Activated effector memory CD4-positive, alpha-beta T cell treated with anti-CD3 and anti-CD28 coated beads, Interleukin-2, amount 50 U/mL, for 16 hours (primary cell): ENCODE data around the gene MARCHF7.
"Not testable (repeated sequence)": the region's sequence is repeated elsewhere in the genome, so short reads cannot be mapped to it uniquely, and the experiment has no call there.

ENCODE experiments used
- DNase-seq: peaks from one replicate; pipeline ENCODE4 v3.0.0-alpha.2; 2020

MARCHF7 gene, protein sequence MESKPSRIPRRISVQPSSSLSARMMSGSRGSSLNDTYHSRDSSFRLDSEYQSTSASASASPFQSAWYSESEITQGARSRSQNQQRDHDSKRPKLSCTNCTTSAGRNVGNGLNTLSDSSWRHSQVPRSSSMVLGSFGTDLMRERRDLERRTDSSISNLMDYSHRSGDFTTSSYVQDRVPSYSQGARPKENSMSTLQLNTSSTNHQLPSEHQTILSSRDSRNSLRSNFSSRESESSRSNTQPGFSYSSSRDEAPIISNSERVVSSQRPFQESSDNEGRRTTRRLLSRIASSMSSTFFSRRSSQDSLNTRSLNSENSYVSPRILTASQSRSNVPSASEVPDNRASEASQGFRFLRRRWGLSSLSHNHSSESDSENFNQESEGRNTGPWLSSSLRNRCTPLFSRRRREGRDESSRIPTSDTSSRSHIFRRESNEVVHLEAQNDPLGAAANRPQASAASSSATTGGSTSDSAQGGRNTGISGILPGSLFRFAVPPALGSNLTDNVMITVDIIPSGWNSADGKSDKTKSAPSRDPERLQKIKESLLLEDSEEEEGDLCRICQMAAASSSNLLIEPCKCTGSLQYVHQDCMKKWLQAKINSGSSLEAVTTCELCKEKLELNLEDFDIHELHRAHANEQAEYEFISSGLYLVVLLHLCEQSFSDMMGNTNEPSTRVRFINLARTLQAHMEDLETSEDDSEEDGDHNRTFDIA

DNA sequence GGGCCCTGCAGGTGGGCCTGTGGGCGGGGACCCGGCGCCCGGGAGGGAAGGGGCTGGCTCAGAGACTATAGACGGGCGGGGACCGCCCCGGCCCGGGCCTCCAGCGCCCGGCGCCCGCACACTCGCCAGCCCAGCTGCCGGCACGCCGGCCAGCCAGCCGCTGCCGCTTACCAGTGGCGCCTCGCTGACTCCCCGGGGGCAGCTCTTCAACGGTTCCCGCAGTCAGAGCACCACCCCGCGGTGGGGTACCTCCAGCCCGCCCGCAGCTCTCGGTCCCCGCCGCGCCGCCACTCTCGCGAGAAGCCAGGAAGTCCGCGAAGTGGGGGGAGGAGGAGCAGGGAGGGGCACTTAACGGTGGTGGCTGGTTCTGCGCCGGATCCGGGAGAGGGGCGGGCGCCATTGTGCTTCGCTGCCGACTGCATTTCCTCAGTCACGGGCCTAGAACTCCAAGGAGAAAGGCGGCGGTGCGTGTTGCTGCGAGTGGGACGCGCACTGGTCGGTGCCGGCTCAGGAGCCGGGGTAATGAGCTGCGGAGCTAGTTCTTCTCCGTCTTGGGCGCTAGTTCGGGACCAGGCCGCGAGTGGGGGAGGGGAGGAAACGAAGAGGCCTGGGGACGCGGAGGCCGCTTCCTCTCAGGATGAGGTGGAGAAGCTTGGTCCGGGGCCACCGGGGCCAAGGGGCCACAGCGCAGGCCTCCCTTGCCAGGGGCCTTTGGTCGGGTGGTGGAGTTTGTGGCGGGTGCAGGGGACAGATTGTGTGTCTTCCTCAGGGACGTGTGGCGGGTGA is at the start of gene MARCHF7:
TSS of gene MARCHF7 (plus strand) at position 364 of the 786 bp plus-strand sequence. CDS start 16,517 bp downstream, outside the sequence.
- DNase-seq, result peak; percentile 99

DNA sequence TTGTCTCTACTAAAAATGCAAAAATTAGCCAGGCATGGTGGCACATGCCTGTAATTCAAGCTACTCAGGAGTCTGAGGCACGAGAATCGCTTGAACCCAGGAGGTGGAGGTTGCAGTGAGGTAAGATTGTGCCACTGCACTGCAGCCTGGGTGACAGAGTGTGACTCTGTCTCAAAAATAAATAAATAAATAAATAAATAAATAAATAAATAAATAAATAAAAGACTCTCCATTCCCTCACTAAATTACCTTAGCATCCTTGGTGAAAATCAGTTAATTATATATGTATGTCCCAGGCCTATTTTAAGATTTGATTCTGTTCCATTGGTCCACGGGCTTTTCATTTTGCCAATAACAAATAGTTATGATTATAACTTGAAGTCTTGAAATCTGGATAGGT is 44.9 kb upstream of the MARCHF7 start:
- not testable (repeated sequence) for DNase-seq

DNA sequence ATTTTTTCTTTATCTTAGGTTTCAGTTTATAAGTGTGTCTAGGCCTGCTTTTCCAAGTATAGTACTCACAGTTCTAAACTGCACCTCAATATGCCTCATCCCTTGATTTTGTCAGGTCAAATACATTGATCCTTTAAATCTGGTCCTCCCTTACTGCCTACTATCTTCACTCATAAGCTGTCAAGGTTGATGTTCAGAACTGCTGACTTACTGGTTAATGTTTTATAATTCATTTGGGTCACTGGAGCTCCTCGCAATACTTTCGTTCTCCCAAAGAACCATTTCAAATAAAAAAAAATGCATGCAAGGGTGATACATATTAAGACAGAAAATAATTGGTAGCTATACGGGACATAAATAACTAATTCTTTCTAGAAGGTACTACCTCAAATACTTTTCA is 41.3 kb upstream of the MARCHF7 start:
- DNase-seq, result no peak

DNA sequence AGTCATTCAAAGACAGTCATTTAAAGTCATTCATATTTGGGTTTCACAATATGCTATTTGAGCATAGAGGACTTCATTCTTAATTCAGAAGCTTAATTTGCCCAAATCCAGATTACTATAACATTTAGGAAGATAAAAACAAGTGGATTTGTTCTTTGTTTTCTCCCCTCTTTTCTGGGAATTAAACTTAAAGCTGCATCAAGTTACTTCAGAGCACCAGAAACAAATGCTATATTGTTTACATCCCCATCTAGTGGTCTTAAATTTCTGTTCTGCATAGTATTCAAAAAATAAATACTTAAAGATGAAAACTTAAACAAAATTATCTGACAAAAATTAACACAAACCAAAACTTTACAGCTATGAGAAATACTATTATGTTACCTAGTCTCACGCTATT is 34.7 kb upstream of the MARCHF7 start:
- no peak for DNase-seq

DNA sequence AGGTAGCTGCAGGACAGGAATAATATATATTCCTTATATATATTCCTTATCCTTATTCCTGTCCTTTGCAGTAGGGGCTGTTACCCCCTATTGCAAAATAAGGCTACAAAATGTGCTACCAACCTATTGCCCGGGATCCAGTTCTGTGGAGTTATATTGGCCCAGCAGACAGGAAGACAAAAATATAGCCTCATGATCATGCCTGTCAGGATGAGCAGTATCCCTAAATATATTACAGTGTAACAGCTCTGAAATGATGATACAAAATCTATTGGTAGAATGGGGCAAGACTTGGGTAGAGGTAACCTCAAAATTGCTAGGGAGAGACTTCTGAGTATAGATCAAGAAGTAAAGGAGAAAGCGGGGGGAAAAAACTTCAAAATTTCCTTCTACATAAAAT is 31.6 kb upstream of the MARCHF7 start:
- DNase-seq, result no peak

DNA sequence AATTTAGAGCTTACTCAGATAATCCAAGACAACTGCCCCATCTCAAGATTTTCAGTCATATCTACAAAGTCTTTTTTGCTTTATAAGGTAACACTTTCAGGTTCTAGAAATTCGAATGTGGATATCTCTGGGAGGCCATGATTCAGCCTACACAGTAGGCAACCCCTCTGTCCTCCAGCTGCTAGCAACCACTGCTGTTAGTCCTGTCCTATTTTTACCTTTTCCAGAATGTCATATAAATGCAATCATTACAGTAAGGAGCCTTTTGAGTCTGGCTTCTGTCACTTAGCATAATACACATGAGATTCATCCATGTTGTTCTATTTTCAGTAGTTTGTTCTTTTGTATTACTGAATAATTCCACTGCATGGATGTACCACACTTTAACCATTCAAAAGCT is 28.5 kb upstream of the MARCHF7 start:
- no peak for DNase-seq

DNA sequence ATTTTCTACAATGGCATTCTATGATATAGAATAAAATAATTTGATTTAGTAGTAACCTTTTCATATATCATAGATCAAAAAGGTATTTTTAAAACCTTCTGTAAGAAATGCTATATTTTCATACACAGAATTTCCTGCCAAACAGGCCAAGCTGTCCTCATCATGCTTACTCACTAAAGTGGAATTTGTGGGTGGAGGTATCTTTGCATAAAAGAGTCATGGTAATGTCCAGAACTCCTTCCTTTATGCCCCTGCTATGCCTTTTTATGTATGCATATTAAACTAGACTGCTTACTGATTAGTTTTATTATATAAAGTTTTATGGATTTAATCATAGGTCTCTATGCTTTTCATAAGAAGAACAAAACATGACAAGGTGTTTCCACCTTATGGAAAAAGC is 27.5 kb upstream of the MARCHF7 start:
- DNase-seq, result no peak

DNA sequence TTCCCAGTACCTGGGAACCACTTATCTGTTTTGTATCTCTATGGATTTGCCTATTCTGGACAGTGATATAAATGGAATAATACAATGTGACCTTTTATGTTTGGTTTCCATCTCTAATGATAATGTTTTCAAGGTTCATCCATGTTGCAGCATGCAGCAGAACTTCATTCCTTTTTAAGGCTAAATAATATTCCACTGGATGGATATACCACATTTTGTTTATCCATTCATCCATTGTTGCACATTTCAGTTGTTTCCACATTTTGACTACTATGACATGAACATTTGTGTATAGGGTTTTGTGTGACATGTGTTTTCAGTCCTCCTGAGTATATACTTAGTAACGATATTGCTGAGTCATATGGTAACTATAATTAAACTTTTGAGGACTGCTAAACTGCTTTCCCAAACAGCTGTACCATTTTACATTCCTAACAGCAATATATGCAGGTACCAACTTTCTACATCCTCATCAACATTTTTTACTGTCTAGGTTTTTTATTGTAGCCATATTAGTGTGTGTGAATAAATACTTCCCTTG is 17.7 kb upstream of the MARCHF7 start:
- DNase-seq, result no peak

DNA sequence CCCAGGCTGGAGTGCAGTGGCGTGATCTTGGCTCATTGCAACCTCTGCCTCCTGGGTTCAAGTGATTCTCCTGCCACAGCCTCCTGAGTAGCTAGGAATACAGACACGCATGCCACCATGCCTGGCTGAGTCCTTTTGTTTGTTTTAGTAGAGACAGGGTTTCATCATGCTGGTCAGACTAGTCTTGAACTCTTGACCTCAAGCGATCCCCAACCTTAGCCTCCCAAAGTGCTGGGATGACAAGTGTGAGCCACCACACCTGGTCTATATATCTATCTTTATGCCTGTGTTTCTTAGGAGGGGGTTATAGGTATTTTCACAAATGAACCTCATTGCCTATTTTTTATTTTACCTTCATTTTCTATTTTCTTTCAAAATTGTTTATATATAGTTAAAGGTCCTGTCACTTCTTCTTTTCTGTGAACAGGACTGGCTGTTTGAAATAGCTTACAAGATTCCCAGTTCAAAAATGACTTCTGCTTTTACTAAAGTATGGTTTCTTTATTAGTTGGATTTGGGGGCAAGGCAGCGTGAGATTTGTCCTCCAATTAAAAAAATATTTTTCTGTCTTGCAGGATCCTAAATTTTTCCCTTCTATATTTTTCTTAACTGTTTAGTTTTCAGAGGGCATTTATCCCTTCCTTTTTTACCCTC is 16.4 kb upstream of the MARCHF7 start:
- no peak for DNase-seq

DNA sequence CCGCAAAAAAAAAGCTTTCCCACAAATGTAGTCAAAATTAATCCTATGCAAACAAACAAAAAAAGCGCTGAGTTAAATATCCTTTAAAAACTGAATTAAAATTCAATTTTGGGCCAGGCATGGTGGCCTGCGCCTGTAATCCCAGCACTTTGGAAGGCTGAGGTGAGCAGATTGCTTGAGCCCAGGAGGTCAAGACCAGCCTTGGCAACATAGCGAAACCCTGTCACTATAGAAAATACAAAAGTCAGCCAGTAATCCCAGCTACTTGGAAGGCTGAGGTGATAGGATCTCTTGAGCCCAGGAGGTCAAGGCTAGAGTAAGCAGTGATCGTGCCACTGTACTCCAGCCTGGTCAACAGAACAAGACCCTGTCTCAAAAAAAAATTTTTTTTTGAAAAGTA is 8.8 kb upstream of the MARCHF7 start:
- DNase-seq, result no peak

DNA sequence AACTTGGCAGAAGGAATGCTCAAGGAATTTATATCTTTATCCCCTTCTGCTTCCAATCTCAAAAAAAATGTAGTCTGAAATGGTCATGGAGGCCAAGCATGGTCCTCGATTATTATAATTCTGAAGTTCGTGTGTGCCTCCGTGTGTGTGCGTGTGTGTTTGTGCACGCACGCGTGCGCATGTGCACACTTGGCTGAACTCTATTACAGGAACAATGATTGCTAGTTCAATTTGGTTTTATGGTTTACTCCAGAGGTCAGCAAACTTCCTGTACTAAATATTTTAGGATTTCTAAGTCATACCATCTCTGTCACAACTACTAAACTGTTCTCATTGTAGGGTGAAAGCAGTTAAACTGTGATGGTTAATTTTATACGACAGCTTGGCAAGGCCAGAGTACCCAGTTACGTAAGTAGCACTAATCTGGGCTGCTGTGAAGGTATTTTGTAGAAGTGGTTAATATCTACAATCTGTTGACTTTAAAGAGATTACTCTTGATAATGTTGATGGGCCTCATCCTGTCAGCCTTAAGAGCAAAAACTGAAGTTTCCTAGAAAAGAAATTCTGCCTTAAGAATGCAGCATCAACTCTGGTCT is 5.8 kb upstream of the MARCHF7 start:
- no peak for DNase-seq

DNA sequence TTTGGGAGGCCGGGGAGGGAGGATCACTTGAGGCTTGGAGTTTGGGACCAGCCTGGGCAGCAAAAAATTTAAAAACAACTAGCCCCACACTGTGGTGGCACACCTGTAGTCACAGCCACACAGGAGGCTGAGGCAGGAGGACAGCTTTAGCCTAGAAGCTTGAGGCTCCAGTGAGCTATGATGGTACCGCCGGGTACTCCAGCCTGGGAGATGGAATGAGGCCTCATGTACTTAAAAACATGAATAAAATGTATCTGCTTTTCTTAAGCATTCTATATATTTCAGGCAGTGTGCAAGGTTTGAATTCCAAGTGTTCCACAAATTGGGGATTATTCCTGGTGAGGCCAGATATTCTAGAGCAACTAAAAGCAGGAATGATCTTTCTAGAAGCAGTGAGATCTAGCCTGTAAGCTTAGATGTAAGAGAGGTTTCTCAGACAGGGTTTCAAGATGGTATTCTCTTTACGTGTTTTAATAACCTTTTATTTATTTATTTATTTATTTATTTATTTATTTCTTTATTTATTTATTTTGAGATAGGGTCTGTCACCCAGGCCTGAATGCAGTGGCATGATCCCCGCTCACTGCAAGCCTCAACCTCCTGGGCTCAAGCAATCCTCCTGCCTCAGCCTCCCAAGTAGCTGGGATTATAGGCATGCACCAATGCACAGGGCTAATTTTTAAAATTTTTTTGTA is 4.1 kb upstream of the MARCHF7 start:
- DNase-seq, result no peak

DNA sequence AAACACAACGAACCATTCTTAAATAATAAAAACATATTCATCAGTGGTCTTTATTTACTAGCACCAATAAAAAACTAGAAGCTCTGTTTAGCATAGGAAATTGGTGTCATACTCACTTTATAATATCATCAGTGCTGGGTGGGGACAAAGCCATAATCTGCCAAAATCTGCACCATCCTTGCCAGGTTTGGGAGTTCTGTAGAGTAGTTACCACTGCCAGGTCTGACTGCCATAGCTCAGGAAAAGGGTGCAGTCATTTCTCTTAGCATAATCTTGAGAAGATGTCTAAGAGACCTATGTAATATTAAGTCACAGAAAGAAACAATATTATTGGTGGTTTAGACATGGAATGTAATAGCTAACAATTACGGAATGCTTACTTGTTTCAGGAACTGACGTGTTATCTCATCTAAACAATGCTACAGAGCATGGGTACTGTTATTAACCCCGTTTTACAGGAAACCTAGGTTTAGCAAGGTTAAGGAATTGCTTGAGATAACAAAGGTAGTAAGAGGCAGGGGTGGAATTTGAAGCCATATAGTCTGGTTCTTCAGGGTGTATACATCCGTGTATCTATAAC is 1.6 kb upstream of the MARCHF7 start:
- no peak for DNase-seq

DNA sequence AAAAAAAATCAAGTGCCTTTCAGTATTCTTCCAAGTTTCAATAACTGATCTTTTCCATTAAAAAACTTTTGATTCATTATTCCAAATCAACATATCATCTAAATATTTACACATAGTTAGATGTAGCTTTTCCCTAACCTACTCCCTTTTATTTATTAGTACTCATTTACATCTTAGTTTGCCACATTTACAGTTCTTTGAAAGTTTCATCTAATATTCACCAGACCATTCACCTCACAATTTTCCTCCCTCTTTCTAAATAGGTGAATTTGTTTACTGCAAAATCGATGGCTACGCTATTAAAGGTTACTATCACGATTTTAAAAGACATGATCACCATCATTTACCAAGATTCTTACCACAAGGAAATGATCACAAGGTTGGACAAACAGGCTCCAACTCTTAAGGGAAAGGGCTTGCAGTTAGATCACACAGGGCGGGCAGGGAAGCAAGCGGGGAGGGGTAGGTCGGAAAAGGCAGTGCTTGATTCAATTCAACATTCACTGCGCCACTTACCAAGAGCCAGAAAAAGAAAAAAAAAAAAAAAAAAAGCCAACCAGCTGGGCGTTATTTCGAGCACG is 654 bp upstream of the MARCHF7 start:
- no peak for DNase-seq

DNA sequence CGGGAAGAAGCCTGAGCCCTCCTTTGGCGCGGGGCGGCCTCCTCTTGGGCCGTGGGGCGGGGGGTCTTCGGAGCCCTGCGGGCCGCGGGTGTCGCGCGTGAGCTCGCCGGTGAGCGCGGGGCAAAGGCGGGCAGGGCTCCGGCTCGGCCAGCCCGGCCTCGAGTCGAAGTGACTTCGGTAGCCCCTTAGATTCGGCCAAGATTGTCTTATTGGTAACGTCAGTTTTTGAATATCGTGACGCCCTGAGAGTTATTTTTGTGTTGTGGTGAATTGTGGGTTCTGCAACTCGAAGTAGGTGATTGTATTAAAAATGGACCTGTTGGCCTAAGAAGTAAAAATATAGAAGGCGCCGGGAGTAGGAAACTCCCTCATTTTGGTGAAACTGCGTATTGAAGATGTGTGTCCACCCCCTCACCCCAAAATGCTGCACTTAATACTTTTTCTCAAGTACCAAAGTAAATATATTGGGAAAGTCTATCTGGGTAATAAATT is 669 bp downstream of the MARCHF7 start:
- DNase-seq, result no peak

DNA sequence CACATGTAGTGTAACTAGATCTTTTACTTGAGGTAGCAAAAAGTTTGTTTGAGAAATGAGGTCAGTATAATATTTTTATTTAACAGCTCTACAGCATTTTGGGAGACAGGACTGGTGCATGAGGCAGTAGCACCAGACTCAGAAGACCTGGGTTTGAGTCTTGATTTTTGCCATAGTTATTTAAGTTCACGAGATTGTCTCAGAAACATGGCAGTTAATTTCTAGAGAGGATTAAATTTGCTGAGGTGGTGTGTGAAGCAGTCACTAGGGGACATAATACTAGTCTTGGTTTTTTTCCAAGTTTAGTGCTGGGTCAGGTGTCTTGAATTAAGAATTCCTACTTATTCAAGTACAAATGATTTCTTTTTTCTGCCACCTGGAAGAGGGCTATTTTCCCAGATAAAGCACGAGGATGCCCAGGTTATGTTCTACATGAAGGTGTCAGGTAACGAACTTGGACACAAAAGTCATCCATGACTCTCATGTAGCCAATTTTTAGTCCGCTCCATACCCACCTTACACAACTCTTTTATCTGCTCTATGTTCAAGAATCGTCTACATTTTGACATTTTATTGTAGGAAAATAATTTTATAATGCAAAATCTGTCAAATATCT is 1.4 kb downstream of the MARCHF7 start:
- DNase-seq, result no peak

DNA sequence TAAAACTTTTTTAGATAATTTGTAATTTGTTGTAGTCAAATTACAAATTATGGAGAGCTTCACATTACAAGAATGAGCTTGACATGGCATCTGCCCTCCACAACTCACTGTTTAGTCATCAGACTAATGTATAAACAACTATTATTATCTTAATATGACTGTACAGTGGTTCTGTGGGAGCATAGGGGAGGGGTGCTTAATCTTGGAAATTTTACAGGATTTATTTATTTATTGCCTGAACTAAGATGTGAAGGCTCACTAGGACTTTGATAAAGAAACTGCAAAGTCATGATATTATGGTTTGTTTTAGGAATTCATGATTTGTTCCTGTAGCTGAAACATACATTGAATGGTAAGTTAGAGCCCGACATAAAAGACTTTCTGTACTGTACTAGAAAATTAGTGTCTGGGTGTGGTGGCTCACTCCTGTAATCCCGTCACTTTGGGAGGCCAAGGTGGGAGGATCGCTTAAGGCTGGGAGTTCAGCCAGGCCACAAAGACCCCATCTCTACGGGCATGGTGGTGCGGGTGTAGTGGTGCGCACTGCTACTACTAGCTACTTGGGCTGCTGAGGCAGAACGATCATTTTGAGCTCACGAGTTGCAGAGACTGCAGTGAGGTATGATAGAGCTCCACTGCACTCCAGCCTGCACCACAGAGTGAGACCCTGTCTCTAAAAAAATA is 2.1 kb downstream of the MARCHF7 start:
- DNase-seq, result no peak

DNA sequence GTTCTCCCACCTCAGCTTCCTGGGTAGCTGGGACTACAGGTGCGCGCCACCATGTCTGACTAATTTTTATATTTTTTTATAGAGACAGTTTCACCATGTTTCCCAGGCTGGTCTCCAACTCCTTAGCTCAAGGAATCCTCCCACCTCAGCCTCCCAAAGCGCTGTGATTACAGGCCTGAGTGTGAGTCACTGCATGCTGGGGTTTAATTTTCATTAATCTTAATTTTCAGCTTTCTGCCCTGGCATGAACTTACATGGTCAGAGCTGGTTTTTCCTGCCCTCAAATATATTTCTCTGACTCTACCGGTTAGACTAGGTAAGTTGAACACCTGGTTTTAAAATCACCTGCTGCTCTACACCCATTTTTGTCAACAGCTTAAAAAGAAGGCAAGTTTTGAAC is 3.1 kb downstream of the MARCHF7 start:
- no peak for DNase-seq

DNA sequence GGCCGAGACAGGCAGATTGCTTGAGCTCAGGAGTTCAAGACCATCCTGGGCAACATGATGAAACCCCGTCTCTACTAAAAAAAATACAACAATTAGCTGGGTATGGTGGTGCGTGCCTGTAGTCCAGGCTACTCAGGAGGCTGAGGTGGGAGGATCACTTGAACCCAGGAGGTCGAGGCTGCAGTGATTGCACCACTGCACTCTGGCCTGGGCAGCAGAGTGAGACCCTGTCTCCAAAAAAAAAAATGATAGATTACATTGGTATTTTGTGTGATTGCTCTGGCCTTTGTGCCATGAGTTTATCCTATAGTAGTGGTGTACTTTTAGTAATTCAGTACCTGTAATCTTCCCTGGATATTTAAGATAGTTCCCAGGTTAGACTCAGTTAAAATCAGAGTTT is 4.1 kb downstream of the MARCHF7 start:
- not testable (repeated sequence) for DNase-seq

DNA sequence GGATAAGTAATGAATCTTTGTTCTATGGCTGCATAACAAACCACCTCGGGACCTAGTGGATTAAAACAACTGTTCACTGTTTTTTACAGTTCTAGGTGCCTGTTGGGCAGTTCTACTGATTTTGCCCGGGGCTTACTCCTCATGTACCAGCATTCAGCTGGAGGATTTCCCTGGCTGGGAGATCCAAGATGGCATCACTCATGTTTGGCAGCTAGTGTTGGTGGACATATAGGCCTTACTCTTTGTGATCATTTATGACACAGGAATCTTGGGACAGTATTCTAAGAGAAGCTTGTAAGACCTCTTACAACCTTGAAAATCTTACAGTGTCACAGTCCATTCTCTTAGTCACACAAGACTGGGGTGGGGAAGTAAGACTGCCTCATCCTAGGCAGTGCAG is 4.6 kb downstream of the MARCHF7 start:
- no peak for DNase-seq
